Left lung (tissue), 10 donors: ENCODE data around the gene VRK2. TPM values are rescaled to one million over a fixed set of nuclear protein-coding genes. Genes with fewer than 3 reads are reported as not detected.

ENCODE experiments used
- ATAC-seq: fragments of 200-7000 bp; cut with Tn5 transposase; one replicate; pipeline ENCODE4 v1.9.1; 2020; ENCODE audit warnings: moderate library complexity
- DNase-seq, 4 donors: peaks; one replicate each; pipeline ENCODE4 v3.0.0-alpha.2; 2013 to 2020
- H3K27ac ChIP-seq, 2 donors: fragments of 200-600 bp; sonication (generic) in 1 of 2; one replicate each; pipeline versions ENCODE4 v1.5.0 to v1.8.0; 2020 to 2021
- H3K27me3 ChIP-seq, 2 donors: fragments of 200-600 bp; sonication (generic) in 1 of 2; one replicate each; pipeline versions ENCODE4 v1.5.0 to v1.8.0; 2020 to 2021
- H3K36me3 ChIP-seq, 2 donors: fragments of 200-600 bp; sonication (generic) in 1 of 2; one replicate each; pipeline versions ENCODE4 v1.5.0 to v1.8.0; 2020 to 2021
- H3K4me1 ChIP-seq, 2 donors: fragments of 200-600 bp; one replicate each; pipeline ENCODE4 v1.8.0; 2021
- H3K4me3 ChIP-seq, 2 donors: fragments of 200-600 bp; sonication (generic) in 1 of 2; one replicate each; pipeline versions ENCODE4 v1.5.0 to v1.8.0; 2020 to 2021; ENCODE audit warnings: mild to moderate bottlenecking in 1 of 2
- H3K9me3 ChIP-seq, 2 donors: fragments of 200-600 bp; sonication (generic) in 1 of 2; one replicate each; pipeline versions ENCODE4 v1.5.0 to v1.8.0; 2020 to 2021
- intact Hi-C, 2 donors: fragments of 100-400 bp; cut with DNase I; formaldehyde crosslinking; loops; one replicate each; pipeline versions ENCODE4 v1.11.2 to v1.14.2; 2022
- polyA plus RNA-seq, 6 donors: library from polyadenylated mRNA; unstranded; fragments of 120-200 nt; gene quantifications; one replicate each; pipeline ENCODE4 v1.2.1, GENCODE V29; 2013; ENCODE audit not compliant: insufficient read length in 6 of 6
- total RNA-seq, 2 donors: library from RNA; stranded (reverse); fragmentation: NEBNext Ultra II Directional; extraction: Animal tissue kit (Norgen Biotek cat#: 25700); gene quantifications; one replicate each; pipeline ENCODE4 v1.2.1, GENCODE V29; 2021
- TF ChIP-seq, protein P1 (sequence below), 2 donors: fragments of 200-600 bp; sonication (generic) in 1 of 2; IDR thresholded peaks; one replicate each; pipeline versions ENCODE4 v1.5.0 to v1.8.0; 2021; ENCODE audit warnings: antibody characterized with exemption in 2 of 2
- donor health status: DM: no; HTN: yes; CAD: no.
- donor health status: DM: no; HTN: no; CAD: no.

The VRK2 gene
- total and polyA plus RNA-seq, 8 donors = 18.2 to 28.0 (median 24.1) TPM

DNA sequence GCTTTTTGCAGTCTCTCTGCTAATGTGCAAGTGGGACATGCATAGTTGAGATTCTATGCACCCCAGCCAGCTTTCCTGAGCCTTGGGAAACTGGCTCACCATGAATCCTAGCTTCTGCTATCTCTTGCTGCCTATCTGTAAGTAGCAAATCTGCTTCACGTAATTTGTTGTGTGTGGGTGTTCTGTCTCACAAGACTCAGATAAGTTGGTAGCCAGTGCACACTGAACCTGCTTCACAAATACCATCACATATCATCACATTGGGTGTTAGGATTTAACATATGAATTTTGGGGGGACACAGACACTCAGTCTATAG, 13.9 kb upstream of the VRK2 start:
- Histone ChIP-seq H3K4me3 (no peak overlapping the region), H3K4me1 (no peaks in the 10 kb centered on the region), H3K27me3 (no peaks in the 10 kb centered on the region), H3K9me3 (no peaks in the 10 kb centered on the region), H3K36me3 (no peaks in the 10 kb centered on the region), H3K27ac (no peak overlapping the region)
- TF ChIP-seq, protein P1, sequence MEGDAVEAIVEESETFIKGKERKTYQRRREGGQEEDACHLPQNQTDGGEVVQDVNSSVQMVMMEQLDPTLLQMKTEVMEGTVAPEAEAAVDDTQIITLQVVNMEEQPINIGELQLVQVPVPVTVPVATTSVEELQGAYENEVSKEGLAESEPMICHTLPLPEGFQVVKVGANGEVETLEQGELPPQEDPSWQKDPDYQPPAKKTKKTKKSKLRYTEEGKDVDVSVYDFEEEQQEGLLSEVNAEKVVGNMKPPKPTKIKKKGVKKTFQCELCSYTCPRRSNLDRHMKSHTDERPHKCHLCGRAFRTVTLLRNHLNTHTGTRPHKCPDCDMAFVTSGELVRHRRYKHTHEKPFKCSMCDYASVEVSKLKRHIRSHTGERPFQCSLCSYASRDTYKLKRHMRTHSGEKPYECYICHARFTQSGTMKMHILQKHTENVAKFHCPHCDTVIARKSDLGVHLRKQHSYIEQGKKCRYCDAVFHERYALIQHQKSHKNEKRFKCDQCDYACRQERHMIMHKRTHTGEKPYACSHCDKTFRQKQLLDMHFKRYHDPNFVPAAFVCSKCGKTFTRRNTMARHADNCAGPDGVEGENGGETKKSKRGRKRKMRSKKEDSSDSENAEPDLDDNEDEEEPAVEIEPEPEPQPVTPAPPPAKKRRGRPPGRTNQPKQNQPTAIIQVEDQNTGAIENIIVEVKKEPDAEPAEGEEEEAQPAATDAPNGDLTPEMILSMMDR (IDR thresholded peaks at IDR 0.05) = no peak
- ATAC-seq (no peak), DNase-seq (no peak)
- intact Hi-C loops = no loop called here

DNA sequence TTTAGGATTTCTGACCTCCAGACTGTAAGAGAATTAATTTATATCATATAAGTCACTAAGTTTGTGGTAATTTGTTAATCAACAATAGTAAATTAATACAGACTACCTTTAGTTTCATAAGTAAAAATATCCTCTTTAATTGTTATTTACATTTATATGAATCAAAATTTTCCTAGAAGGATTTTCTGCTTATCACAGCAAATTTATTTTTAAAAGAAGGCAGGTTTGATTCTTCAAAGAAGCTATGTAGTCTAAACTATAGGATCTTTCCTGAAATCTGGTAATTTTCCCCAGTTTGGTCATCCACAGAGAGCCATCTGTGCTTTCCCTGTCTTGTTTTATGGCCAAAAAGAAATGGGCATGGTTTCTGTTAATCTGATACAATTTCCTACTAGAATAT, 13.1 kb upstream of the VRK2 start:
- no peak for DNase-seq
- H3K4me3 ChIP-seq = no peak overlapping the region
- TF ChIP-seq, protein P1 (IDR thresholded peaks at IDR 0.05) = no peak
- no peaks in the 10 kb centered on the region for H3K27me3 ChIP-seq
- H3K9me3 ChIP-seq = no peaks in the 10 kb centered on the region
- intact Hi-C loops = no loop called here
- no peak for ATAC-seq
- H3K4me1 ChIP-seq = no peaks in the 10 kb centered on the region
- H3K27ac ChIP-seq = no peak overlapping the region
- H3K36me3 ChIP-seq = no peaks in the 10 kb centered on the region

DNA sequence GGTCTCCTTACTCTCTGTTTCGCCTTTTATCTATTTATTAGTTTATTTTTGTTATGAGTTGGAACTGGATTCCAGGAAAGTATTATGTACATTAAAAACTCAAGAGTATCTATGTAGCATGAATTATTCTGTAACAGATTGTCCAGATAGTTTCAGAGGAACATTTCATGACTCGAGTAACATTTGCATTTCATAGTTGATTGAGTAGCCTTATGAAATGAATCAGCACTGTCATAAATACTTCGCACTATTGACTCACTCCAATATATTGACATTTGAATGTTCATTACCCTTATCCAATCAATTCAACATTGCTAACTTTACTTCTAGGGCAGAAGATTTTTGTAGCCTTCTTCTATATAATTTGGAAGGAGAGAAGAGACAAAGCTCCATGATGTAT, 11.3 kb upstream of the VRK2 start:
- no peak for ATAC-seq
- intact Hi-C loops = no loop called here
- Histone ChIP-seq H3K27ac (no peak overlapping the region), H3K27me3 (no peaks in the 10 kb centered on the region), H3K9me3 (no peaks in the 10 kb centered on the region), H3K4me1 (peaks cover 0 to 11% of the 10 kb centered on the region in 2 donors), H3K36me3 (no peaks in the 10 kb centered on the region), H3K4me3 (no peak overlapping the region)
- TF ChIP-seq, protein P1 (IDR thresholded peaks at IDR 0.05) = no peak
- DNase-seq = no peak

DNA sequence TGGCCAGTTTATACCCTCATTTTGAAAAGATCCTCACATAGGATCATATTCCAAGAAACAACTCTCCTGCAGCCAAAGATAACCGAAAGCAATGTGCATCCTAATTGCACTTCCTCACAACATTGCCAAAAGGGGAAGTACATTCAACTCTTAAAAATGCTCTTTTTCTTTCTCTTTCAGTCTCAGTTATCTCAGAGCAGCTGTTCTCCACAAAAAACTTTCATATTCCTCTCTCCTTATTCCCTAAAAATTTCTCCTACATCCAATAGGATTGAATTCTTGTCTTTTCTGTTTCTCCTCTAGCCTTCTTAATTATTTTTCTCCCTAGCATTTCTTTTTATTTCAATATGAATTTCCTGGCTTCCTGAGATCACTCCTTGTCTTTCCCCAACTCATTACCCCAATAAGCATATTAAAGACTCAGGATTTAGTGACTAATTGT, 7.4 kb upstream of the VRK2 start:
- Histone ChIP-seq H3K4me1 (peaks cover 4 to 11% of the 10 kb centered on the region in 2 donors), H3K27me3 (no peaks in the 10 kb centered on the region), H3K4me3 (no peak overlapping the region), H3K36me3 (no peaks in the 10 kb centered on the region), H3K27ac (peak overlapping the region in 1 of 2 donors; percentile 67), H3K9me3 (no peaks in the 10 kb centered on the region)
- intact Hi-C loops = no loop called here
- ATAC-seq (peak; percentile 36), DNase-seq (peak in 1 of 4 donors; percentile 5)
- TF ChIP-seq, protein P1 (IDR thresholded peaks at IDR 0.05) = no peak

DNA sequence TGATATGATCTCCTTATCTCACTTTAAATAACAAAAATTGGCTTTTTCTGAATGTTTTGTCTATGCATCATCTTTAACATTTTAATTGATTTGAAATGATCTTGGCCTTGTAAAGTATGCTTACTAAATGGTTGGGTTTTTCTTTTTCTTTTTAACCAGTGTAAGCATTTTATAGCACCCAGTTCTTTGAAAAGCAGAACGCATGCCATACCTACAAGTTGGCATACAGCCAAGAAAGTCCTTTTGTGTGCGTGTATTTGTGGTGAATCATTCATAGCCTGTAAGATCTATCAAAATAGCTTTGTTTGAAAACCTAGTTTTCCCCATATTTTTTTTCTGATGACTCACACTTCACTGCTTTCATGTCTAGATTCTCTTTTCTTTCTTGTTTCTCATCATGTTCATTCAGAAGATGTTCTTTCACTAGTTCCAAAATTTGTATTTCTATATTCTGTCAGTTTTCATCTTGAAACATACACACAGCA, 4.1 kb upstream of the VRK2 start:
- TF ChIP-seq, protein P1 (IDR thresholded peaks at IDR 0.05) = no peak
- Histone ChIP-seq H3K9me3 (no peaks in the 10 kb centered on the region), H3K4me3 (no peak overlapping the region), H3K4me1 (peaks cover 4 to 29% of the 10 kb centered on the region in 2 donors), H3K27me3 (no peaks in the 10 kb centered on the region), H3K27ac (no peak overlapping the region), H3K36me3 (no peaks in the 10 kb centered on the region)
- intact Hi-C loops = no loop called here
- DNase-seq = peak in 1 of 4 donors; percentile 42
- ATAC-seq = no peak
